SU-DHL-6 (cell line): Measurements from ENCODE around the gene FASTKD2.
A peak's percentile ranks its signal among the peaks of the same experiment; 100 is the strongest.

Source experiments
- H2AFZ ChIP-seq: fragments of 200-600 bp; sonication (generic); 2 replicates; pipeline ENCODE4 v1.6.1; 2014; ENCODE audit warnings: low read depth, mild to moderate bottlenecking, moderate library complexity, mixed read lengths, antibody characterized with exemption, low read length; ENCODE audit not compliant: severe bottlenecking
- H3F3A ChIP-seq: fragments of 200-600 bp; shearing (Covaris generic); 2 replicates; pipeline ENCODE4 v1.6.0; 2016; ENCODE audit warnings: antibody characterized with exemption, mild to moderate bottlenecking; ENCODE audit not compliant: insufficient read depth
- H3K27ac ChIP-seq: fragments of 200-600 bp; sonication (generic); 2 replicates; pipeline ENCODE4 v1.5.1; 2016; ENCODE audit warnings: low read depth, mild to moderate bottlenecking, low read length, moderate library complexity, mixed read lengths
- H3K27me3 ChIP-seq: fragments of 200-600 bp; sonication (generic), shearing (Covaris generic); 2 replicates; pipeline ENCODE4 v1.6.0; 2014; ENCODE audit warnings: mild to moderate bottlenecking, low read length
- H3K36me3 ChIP-seq: fragments of 200-600 bp; sonication (generic); 2 replicates; pipeline ENCODE4 v1.6.1; 2014; ENCODE audit warnings: mild to moderate bottlenecking, low read length, mixed read lengths
- H3K4me2 ChIP-seq: fragments of 300-600, 200-600 bp; shearing (Covaris generic), sonication (generic); 2 replicates; pipeline ENCODE4 v1.6.0; 2014; ENCODE audit warnings: low read length, low read depth, mild to moderate bottlenecking; ENCODE audit not compliant: poor library complexity, severe bottlenecking
- H3K4me3 ChIP-seq: fragments of 200-600 bp; sonication (generic); 2 replicates; pipeline ENCODE4 v1.5.1; 2014; ENCODE audit warnings: antibody characterized with exemption, low read length, mild to moderate bottlenecking, mixed read lengths; ENCODE audit not compliant: insufficient read depth, poor library complexity, severe bottlenecking
- H3K79me2 ChIP-seq: fragments of 200-600 bp; sonication (generic); 2 replicates; pipeline ENCODE4 v1.6.1; 2014; ENCODE audit warnings: mild to moderate bottlenecking, low read length, moderate library complexity; ENCODE audit not compliant: insufficient read depth
- H3K9ac ChIP-seq: fragments of 200-600 bp; sonication (generic); 2 replicates; pipeline ENCODE4 v1.7.0; 2014; ENCODE audit warnings: mild to moderate bottlenecking, low read length
- H3K9me2 ChIP-seq: fragments of 200-600 bp; sonication (generic); replicated peaks from 2 replicates; pipeline ENCODE4 v1.6.1; 2014; ENCODE audit warnings: low read length; ENCODE audit not compliant: insufficient read depth
- H3K9me3 ChIP-seq: fragments of 200-600 bp; sonication (generic); 2 replicates; pipeline ENCODE4 v1.6.1; 2014; ENCODE audit warnings: low read length, mixed read lengths; ENCODE audit not compliant: insufficient read depth
- H4K20me1 ChIP-seq: fragments of 200-600 bp; sonication (generic); 2 replicates; pipeline ENCODE4 v1.6.1; 2014; ENCODE audit warnings: low read depth, mild to moderate bottlenecking, antibody characterized with exemption, low read length, moderate library complexity, mixed read lengths
- CTCF ChIP-seq: fragments of 200-600 bp; sonication (generic); IDR thresholded peaks from one replicate; pipeline ENCODE4 v1.5.1; 2017; ENCODE audit warnings: antibody characterized with exemption, mild to moderate bottlenecking, low read length, moderate library complexity; ENCODE audit not compliant: insufficient read depth, poor library complexity, severe bottlenecking
- EZH2phosphoT487 ChIP-seq: fragments of 200-600 bp; sonication (generic), shearing (Covaris generic); conservative IDR thresholded peaks from 2 replicates; pipeline ENCODE4 v1.6.1; 2018; ENCODE audit warnings: mild to moderate bottlenecking, antibody characterized with exemption, low read length, moderate library complexity, mixed read lengths

FASTKD2 gene

GRCh38 chr2:206800506-206801417 is 35.4 kb downstream of the FASTKD2 start:
- no peak overlapping the region for H3K4me2 ChIP-seq
- no peaks in the 10 kb centered on the region for H3K79me2 ChIP-seq
- no peaks in the 10 kb centered on the region for H3K27me3 ChIP-seq
- no peaks in the 10 kb centered on the region for H3K9me3 ChIP-seq
- H3K9me2 ChIP-seq = no peaks in the 10 kb centered on the region
- H3K9ac ChIP-seq = no peak overlapping the region
- H2AFZ ChIP-seq = no peak overlapping the region
- TF ChIP-seq CTCF (peak; percentile 43), EZH2phosphoT487 (no peak)
- H3K4me3 ChIP-seq = no peak overlapping the region
- no peaks in the 10 kb centered on the region for H3F3A ChIP-seq
- no peaks in the 10 kb centered on the region for H4K20me1 ChIP-seq
- H3K27ac ChIP-seq = no peak overlapping the region
- H3K36me3 ChIP-seq = no peaks in the 10 kb centered on the region

GRCh38 chr2:206801418-206802189 is 36.2 kb downstream of the FASTKD2 start:
- Histone ChIP-seq H3K27ac (no peak overlapping the region), H3K9me3 (no peaks in the 10 kb centered on the region), H2AFZ (no peak overlapping the region), H3K9me2 (no peaks in the 10 kb centered on the region), H3K27me3 (no peaks in the 10 kb centered on the region), H4K20me1 (no peaks in the 10 kb centered on the region), H3K79me2 (no peaks in the 10 kb centered on the region), H3K4me2 (no peak overlapping the region), H3K36me3 (no peaks in the 10 kb centered on the region), H3K9ac (no peak overlapping the region), H3F3A (no peaks in the 10 kb centered on the region), H3K4me3 (no peak overlapping the region)
- TF ChIP-seq CTCF (no peak), EZH2phosphoT487 (no peak)

GRCh38 chr2:206802654-206803514 is 37.5 kb downstream of the FASTKD2 start:
- H3K4me2 ChIP-seq = no peak overlapping the region
- no peaks in the 10 kb centered on the region for H4K20me1 ChIP-seq
- H3K9ac ChIP-seq = no peak overlapping the region
- H3K27ac ChIP-seq = no peak overlapping the region
- no peak overlapping the region for H3K4me3 ChIP-seq
- H3K27me3 ChIP-seq = no peaks in the 10 kb centered on the region
- no peak overlapping the region for H2AFZ ChIP-seq
- no peaks in the 10 kb centered on the region for H3K79me2 ChIP-seq
- H3K36me3 ChIP-seq = no peaks in the 10 kb centered on the region
- H3K9me2 ChIP-seq = no peaks in the 10 kb centered on the region
- no peaks in the 10 kb centered on the region for H3K9me3 ChIP-seq
- H3F3A ChIP-seq = no peaks in the 10 kb centered on the region
- TF ChIP-seq EZH2phosphoT487 = no peak
